ENCODE results near the gene DHTKD1. TPM values are rescaled to one million over a fixed set of nuclear protein-coding genes. Genes with fewer than 3 reads are reported as not detected.

DHTKD1 gene
- total RNA-seq, 1 donor from 2014 or later, result 31.7 TPM

- no peaks in the 10 kb centered on the region for H3K9me3 Mint-ChIP-seq (ENCODE audit: unreplicated experiment)
- no peak for DNase-seq (ENCODE audit: low spot score)
- no peaks in the 10 kb centered on the region for H3K4me1 Mint-ChIP-seq (ENCODE audit: unreplicated experiment)
- no peaks in the 10 kb centered on the region for H3K27me3 Mint-ChIP-seq (ENCODE audit: unreplicated experiment)
- H3K27ac Mint-ChIP-seq (ENCODE audit: unreplicated experiment), result no peak overlapping the region
- peaks cover 3% of the 10 kb centered on the region for H3K36me3 Mint-ChIP-seq (ENCODE audit: low read depth, unreplicated experiment)
- H3K4me3 Mint-ChIP-seq (ENCODE audit: unreplicated experiment), result no peak overlapping the region
- no peak for TF ChIP-seq CTCF (IDR thresholded peaks at IDR 0.05; ENCODE audit: unreplicated experiment)
Observed at GRCh38 chr10:12156367-12157123, 87.8 kb downstream of the DHTKD1 start.

GRCh38 chr10:12158111-12158510 is 89.4 kb downstream of the DHTKD1 start:
- Mint-ChIP-seq H3K4me3 (ENCODE audit: unreplicated experiment) (no peak overlapping the region), H3K9me3 (ENCODE audit: unreplicated experiment) (no peaks in the 10 kb centered on the region), H3K27me3 (ENCODE audit: unreplicated experiment) (no peaks in the 10 kb centered on the region), H3K4me1 (ENCODE audit: unreplicated experiment) (no peaks in the 10 kb centered on the region), H3K27ac (ENCODE audit: unreplicated experiment) (no peak overlapping the region), H3K36me3 (ENCODE audit: low read depth, unreplicated experiment) (peaks cover 14% of the 10 kb centered on the region)
- no peak for TF ChIP-seq CTCF (IDR thresholded peaks at IDR 0.05; ENCODE audit: unreplicated experiment)
- DNase-seq (ENCODE audit: low spot score), result no peak

- no peak for DNase-seq (ENCODE audit: low spot score)
- Mint-ChIP-seq H3K4me1 (ENCODE audit: unreplicated experiment) (peaks cover 3% of the 10 kb centered on the region), H3K4me3 (ENCODE audit: unreplicated experiment) (no peak overlapping the region), H3K9me3 (ENCODE audit: unreplicated experiment) (no peaks in the 10 kb centered on the region), H3K27ac (ENCODE audit: unreplicated experiment) (no peak overlapping the region), H3K27me3 (ENCODE audit: unreplicated experiment) (no peaks in the 10 kb centered on the region), H3K36me3 (ENCODE audit: low read depth, unreplicated experiment) (peaks cover 14% of the 10 kb centered on the region)
- TF ChIP-seq CTCF (IDR thresholded peaks at IDR 0.05; ENCODE audit: unreplicated experiment), result no peak
Observed at GRCh38 chr10:12160664-12161063, 91.9 kb downstream of the DHTKD1 start.

GRCh38 chr10:12162927-12163326 is 94.2 kb downstream of the DHTKD1 start:
- H3K27me3 Mint-ChIP-seq (ENCODE audit: unreplicated experiment), result no peaks in the 10 kb centered on the region
- DNase-seq (ENCODE audit: low spot score), result no peak
- H3K4me3 Mint-ChIP-seq (ENCODE audit: unreplicated experiment), result no peak overlapping the region
- no peak overlapping the region for H3K27ac Mint-ChIP-seq (ENCODE audit: unreplicated experiment)
- H3K4me1 Mint-ChIP-seq (ENCODE audit: unreplicated experiment), result peaks cover 3% of the 10 kb centered on the region
- no peak for TF ChIP-seq CTCF (IDR thresholded peaks at IDR 0.05; ENCODE audit: unreplicated experiment)
- H3K36me3 Mint-ChIP-seq (ENCODE audit: low read depth, unreplicated experiment), result peaks cover 15% of the 10 kb centered on the region
- H3K9me3 Mint-ChIP-seq (ENCODE audit: unreplicated experiment), result no peaks in the 10 kb centered on the region

GRCh38 chr10:12164085-12164484 is 95.3 kb downstream of the DHTKD1 start:
- Mint-ChIP-seq H3K27me3 (ENCODE audit: unreplicated experiment) (no peaks in the 10 kb centered on the region), H3K36me3 (ENCODE audit: low read depth, unreplicated experiment) (peaks cover 15% of the 10 kb centered on the region), H3K4me1 (ENCODE audit: unreplicated experiment) (peaks cover 3% of the 10 kb centered on the region), H3K9me3 (ENCODE audit: unreplicated experiment) (no peaks in the 10 kb centered on the region), H3K4me3 (ENCODE audit: unreplicated experiment) (no peak overlapping the region), H3K27ac (ENCODE audit: unreplicated experiment) (no peak overlapping the region)
- no peak for DNase-seq (ENCODE audit: low spot score)
- TF ChIP-seq CTCF (IDR thresholded peaks at IDR 0.05; ENCODE audit: unreplicated experiment), result no peak
